GM12872 (cell line): ENCODE data around the gene ARHGAP22.

Source experiments
- TF ChIP-seq, protein P1 (sequence below): IDR thresholded peaks from 3 replicates; pipeline ENCODE4 v1.5.1; 2011; ENCODE audit warnings: low read depth, mild to moderate bottlenecking, low read length, moderate library complexity; ENCODE audit not compliant: insufficient read depth

The ARHGAP22 gene

DNA sequence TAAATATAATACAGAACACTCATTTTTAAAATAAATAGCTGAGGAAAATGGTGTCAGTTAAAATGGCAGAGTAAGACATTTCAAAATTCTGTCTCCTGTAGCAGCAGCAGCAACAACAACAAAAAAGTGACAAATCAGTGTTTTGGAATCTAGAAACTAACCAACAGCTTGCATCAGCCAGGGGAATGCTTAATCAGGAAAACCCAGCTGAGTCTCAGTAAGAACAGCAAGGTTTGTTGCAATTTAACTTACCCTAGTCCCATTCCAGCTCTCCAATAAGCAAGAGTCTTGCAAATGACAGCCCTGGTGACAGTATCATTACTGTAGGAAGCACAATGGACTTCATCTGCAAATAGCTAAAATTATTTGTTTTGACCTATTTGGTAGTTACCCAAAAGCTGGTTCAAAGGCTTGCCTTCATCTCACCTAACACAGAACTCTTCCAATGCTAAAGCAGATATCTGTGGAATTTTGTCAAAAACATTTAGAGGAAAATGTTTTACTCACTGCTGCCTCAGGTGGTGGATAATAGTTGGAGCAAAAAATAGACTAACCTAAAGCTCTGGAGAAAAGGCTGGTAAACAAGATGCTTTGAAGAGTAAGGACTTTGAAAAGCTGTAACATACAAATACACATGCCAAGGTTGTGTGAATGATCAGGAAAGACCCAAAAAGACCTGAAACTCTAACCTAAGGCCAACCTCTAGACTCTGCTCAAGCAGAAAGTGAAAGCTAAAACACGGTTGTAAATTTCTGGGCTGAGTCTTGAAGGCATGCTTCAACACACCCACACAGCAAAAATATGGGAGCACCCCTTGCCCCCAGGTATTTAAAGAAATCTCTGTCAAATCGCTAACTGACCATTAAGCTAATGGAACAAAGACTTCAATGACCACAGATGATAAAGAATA lies 9.9 kb upstream of the ARHGAP22 start:
- TF ChIP-seq, protein P1, sequence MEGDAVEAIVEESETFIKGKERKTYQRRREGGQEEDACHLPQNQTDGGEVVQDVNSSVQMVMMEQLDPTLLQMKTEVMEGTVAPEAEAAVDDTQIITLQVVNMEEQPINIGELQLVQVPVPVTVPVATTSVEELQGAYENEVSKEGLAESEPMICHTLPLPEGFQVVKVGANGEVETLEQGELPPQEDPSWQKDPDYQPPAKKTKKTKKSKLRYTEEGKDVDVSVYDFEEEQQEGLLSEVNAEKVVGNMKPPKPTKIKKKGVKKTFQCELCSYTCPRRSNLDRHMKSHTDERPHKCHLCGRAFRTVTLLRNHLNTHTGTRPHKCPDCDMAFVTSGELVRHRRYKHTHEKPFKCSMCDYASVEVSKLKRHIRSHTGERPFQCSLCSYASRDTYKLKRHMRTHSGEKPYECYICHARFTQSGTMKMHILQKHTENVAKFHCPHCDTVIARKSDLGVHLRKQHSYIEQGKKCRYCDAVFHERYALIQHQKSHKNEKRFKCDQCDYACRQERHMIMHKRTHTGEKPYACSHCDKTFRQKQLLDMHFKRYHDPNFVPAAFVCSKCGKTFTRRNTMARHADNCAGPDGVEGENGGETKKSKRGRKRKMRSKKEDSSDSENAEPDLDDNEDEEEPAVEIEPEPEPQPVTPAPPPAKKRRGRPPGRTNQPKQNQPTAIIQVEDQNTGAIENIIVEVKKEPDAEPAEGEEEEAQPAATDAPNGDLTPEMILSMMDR = peak; percentile 59

DNA sequence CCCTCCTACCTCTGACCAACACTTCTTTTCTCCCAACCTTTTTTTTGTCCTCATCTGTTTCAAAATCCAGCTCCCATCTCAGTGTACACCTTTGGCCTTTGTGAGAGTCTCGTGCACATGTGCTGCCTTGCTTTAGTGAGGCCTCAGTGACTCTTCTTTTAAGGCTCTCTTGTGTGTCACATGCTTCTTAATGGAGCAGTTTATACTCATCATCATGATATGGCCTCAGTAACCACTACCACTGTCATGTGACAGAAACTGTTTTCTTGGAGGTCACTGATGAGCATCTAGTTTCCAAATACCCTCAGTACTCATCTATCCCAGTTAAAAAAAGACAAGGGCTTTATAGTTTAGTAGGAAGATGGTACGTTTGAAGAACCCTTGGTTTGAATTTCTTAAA lies 8.1 kb upstream of the ARHGAP22 start:
- TF ChIP-seq, protein P1 = no peak

DNA sequence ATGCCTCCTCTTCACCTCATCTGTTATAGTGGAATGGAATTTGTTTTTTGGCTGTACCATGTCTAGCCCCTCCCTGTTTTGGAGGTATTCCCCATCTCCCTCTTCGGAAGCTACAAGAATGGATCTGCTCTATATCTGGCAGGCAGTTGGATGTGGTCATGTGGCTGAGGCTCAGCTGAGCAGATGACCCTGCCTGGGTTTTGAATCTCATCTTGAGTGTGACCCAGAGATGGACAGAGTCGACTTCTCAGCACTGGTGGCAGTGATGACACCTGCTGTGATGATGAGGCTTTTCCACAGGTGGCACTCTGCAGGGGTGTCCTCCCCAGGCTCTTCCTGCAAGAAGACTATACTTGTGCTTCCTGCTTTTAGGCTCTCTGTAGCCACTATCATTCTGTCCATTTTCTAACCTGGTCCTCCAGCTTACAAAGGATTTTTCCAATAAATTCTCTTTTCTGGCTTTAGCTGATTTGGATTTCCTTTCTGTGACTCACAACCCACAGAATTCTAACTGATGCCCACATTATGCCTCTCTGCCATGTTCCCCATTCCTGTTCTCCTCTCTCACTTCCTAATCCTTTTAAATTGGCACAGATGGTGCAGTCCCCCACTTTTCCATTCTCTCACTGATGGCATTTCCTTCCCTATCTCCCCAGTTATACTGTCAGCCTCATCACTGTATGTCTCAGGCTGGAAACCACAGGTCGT lies 7.5 kb upstream of the ARHGAP22 start:
- TF ChIP-seq, protein P1 = no peak

DNA sequence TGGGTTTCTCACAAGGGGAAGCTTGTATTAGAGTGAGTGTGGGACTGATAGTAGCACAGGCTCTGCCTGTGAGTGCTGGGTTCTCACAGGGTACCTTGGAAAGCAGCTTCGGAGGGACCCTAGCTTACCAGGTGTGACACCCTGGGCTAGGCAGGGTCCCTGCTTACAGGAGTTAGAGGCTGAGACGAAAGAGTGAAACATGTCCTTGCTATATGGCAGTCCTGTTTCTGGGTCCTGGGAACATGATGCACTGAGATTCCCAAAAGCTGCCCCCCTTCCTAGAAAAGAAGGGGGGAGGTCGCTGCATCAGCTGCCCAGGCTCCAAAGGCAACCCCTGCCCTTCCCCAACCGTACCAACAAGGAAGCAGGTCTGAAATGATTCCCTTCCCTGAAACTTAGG lies 6.3 kb upstream of the ARHGAP22 start:
- TF ChIP-seq, protein P1 = no peak

DNA sequence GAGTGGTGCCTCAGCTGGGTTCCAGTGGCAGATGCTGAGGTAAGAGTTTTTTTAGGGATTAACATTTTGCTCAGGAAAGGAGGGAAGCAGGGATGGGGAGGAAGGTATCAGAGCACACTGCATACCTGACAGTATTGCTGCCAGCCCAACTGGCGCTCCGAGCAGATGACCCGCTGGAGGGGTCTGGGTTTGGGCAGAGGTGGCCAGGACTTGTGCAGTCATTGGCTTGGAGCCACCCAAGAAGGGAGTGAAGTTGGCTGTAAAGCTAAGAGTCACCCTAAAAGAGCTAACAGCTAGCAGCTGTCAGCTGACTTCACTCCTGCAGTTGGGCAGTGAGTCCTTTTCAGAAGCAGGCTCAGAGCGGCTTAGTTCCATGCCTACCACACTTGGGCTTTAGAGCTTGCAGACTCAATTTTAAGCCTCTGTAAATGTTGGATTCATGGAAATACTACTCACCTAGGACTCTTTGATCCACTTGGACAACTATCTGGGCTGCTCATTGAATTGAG lies 5.8 kb upstream of the ARHGAP22 start:
- TF ChIP-seq, protein P1 = no peak

DNA sequence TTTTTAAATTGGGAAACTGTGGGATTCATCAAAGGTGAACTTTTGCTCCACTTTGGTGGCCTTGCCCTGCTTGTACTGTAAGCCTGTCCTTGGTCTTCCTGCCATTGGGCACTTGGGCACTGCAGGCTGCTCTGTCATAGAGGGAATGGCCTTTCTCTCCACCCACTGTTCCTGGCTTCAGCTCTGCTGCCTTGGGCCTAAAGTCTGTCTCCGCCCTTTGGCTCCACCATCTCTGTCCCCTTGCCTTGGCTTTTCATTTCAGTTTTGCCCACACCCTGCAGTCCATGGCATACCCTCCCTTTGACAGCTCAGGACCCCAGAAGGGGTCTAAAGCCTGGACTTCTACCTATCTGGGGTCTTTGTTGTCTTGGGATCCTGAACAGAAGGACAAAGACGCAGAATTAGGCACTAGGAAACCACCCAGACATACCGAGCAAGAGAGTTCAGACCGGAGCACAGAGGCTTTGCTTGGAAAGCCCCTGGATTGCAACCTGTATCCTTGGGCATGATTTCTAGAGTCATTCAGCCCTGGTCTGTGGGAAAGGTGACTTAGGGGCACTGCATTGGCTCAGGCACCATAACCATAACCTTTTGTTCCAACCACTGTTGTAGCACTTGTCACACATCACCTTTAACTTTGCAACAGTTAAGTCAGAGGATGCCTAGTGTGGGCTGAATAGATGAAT lies 5.2 kb upstream of the ARHGAP22 start:
- TF ChIP-seq, protein P1 = no peak

DNA sequence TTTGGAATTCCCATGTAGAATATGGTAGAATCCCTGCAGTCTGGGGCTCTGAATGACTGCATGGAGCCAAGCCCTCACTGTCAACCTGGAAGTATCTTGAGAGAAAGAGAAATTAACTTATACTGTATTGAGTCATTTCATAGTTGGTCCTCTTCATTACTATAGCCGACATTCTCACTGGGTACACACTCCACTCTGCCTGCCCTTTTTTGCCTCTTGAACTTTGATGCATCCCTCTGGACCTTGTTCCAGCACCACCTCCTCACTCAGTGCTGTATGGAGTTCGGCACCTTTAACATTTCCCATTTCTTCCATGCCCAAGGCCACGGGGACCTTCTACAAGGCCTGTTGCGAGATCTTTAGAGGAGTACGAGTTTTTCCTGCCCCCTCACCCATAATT lies 4.6 kb upstream of the ARHGAP22 start:
- TF ChIP-seq, protein P1 = no peak
